ENCODE data around the gene CAPZB. TPM values are rescaled to one million over a fixed set of nuclear protein-coding genes. Genes with fewer than 3 reads are reported as not detected.

The CAPZB gene
- total and polyA plus RNA-seq, 2 of the 4 experiments (the other 2 are of a cell fraction) = 216 to 304 TPM

DNA sequence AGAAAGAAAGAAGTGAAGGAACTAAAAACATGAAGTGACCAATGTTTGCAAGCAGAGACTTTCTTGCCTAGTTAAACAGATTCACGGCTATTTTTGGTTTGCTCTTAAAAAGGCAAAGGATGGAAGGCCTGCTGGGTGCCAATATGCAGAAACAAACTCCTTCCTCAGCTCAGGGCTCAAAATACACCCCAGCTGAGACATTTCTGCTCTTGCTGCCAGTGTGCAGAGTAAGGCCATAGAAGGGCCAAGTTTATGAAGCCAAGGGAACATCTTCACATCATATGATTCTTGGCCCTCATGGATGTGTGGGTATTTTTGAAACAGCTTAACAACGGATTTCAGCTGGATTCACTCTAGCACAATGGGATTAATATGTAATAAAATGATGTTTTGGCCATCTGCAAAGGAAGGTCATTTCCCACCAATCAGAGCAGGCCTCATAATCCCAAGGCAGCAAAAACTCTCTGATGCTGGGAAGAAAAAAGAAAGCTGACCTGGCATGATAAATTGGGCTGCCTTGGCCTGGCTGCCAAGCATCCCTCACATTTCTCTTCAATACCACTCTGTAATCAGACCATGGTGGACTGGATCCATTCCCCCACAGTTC is 70.7 kb downstream of the CAPZB start:
- dilution Hi-C loops (cut with HindIII; ENCODE audit: low sequenced_read_pairs, unreplicated experiment) (no loop called here), in situ Hi-C loops (cut with MboI; ENCODE audit: low sequenced_read_pairs) (no loop called here), intact Hi-C loops (cut with micrococcal nuclease) (no loop called here)
- Histone ChIP-seq H2BK120ac (ENCODE audit: low read depth, low read length) (no peak overlapping the region), H3K4me2 (ENCODE audit: low read depth, low read length) (no peak overlapping the region), H3K4ac (ENCODE audit: low read depth, low read length) (no peak overlapping the region), H4K20me1 (ENCODE audit: insufficient read depth, low read length) (peaks cover 97% of the 10 kb centered on the region), H2AFZ (replicated peaks; ENCODE audit: low read length, poor library complexity) (no peak overlapping the region), H4K91ac (ENCODE audit: insufficient read depth, low read depth, low read length) (no peak overlapping the region), H3K56ac (ENCODE audit: extremely low read depth, insufficient read depth, low read length) (no peak overlapping the region), H2BK5ac (ENCODE audit: low read depth, low read length, poor library complexity, severe bottlenecking) (no peak overlapping the region), H3K4me1 (ENCODE audit: control insufficient read depth, insufficient read depth, low read length) (peaks cover 26% of the 10 kb centered on the region), H2AK9ac (replicated peaks; ENCODE audit: low read depth, low read length, poor library complexity) (no peak overlapping the region), H3K9ac (ENCODE audit: low read depth, low read length) (no peak overlapping the region), H3K18ac (ENCODE audit: low read depth, low read length) (peak overlapping the region; percentile 9; the same call in 1 of the 2 replicates), H2AK5ac (ENCODE audit: low read depth, low read length) (no peak overlapping the region; the same call in 1 of the 2 replicates), H3K27ac (ENCODE audit: insufficient read depth, low read length) (peak overlapping the region; percentile 9; the same call in 1 of the 2 replicates), H3K9me1 (ENCODE audit: insufficient read depth, low read length) (peaks cover 36% of the 10 kb centered on the region), H3K27me3 (ENCODE audit: control insufficient read depth, insufficient read depth, low read length) (no peaks in the 10 kb centered on the region), H3K4me3 (ENCODE audit: insufficient read depth, low read depth, low read length) (no peak overlapping the region), H2BK15ac (ENCODE audit: low read depth, low read length) (no peak overlapping the region), H3K79me1 (ENCODE audit: low read depth in 1 of 2, low read length in 2 of 2) (peaks cover 52 to 99% of the 10 kb centered on the region in 2 experiments), H4K5ac (ENCODE audit: low read depth, low read length) (no peak overlapping the region; the same call in 1 of the 2 replicates), H3K14ac (replicated peaks; ENCODE audit: low read depth, low read length) (no peak overlapping the region), H3K23ac (ENCODE audit: low read depth, low read length) (peak overlapping the region; percentile 23; the same call in 1 of the 2 replicates), H2BK20ac (ENCODE audit: low read depth, low read length) (no peak overlapping the region), H4K8ac (ENCODE audit: low read depth in 2 of 2, low read length in 2 of 2) (peak overlapping the region in 1 of 2 experiments; percentile 9; a peak in 1 of 4 replicates), H3K9me3 (ENCODE audit: control insufficient read depth, insufficient read depth, low read length) (no peaks in the 10 kb centered on the region), H3K36me3 (ENCODE audit: control insufficient read depth, insufficient read depth, low read length) (peaks cover 31% of the 10 kb centered on the region)
- 40% methylated on average over 1 of the region's 2 CpGs; no CpG with 5 or more reads in 1 of the 2 experiments for WGBS, 2 experiments (ENCODE audit: extremely low coverage in 2 of 2, insufficient read length in 1 of 2)
- DNase-seq (no peak), ATAC-seq (ENCODE audit: low read depth) (no peak)
- TF ChIP-seq RFX5 (IDR thresholded peaks at IDR 0.05; ENCODE audit: low read depth, low read length) = no peak
- TF ChIP-seq CEBPB (IDR thresholded peaks at IDR 0.05; ENCODE audit: low read depth, low read length) = no peak
- TF ChIP-seq POLR2A (IDR thresholded peaks at IDR 0.05; ENCODE audit: low read depth, low read length) = no peak
- TF ChIP-seq SMC3 (IDR thresholded peaks at IDR 0.05; ENCODE audit: low read depth, low read length) = no peak
- no peak for TF ChIP-seq RAD21 (IDR thresholded peaks at IDR 0.05; ENCODE audit: low read length)
- no peak for TF ChIP-seq RCOR1 (IDR thresholded peaks at IDR 0.05; ENCODE audit: insufficient replicate concordance, low read length)
- TF ChIP-seq, protein P1, sequence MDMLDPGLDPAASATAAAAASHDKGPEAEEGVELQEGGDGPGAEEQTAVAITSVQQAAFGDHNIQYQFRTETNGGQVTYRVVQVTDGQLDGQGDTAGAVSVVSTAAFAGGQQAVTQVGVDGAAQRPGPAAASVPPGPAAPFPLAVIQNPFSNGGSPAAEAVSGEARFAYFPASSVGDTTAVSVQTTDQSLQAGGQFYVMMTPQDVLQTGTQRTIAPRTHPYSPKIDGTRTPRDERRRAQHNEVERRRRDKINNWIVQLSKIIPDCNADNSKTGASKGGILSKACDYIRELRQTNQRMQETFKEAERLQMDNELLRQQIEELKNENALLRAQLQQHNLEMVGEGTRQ (IDR thresholded peaks at IDR 0.05; ENCODE audit: low read depth, low read length) = no peak
- TF ChIP-seq FOS (IDR thresholded peaks at IDR 0.05; ENCODE audit: low read depth, low read length) = no peak
- no TSS peak for BruUV-seq (replicated peaks)
- ChIA-PET POLR2A (ENCODE audit: unreplicated experiment) (no interaction called here), CTCF (no interaction called here)
